SH-SY5Y (cell line): ENCODE measurements around the gene KLRF2.

ENCODE experiments used
- GATA2 ChIP-seq: IDR thresholded peaks from 2 replicates; pipeline ENCODE4 v1.6.1; 2011; ENCODE audit warnings: mild to moderate bottlenecking, low read depth, low read length
- GATA3 ChIP-seq: IDR thresholded peaks from 2 replicates; pipeline ENCODE4 v1.6.1; 2011; ENCODE audit warnings: low read depth, mild to moderate bottlenecking, low read length, moderate library complexity

GRCh38 chr12:9831720-9832119 lies 49.6 kb upstream of the KLRF2 start:
- TF ChIP-seq GATA2 (no peak), GATA3 (no peak)
